Measurements from ENCODE around the gene RNF151.
"Not testable (repeated sequence)": the region's sequence is repeated elsewhere in the genome, so short reads cannot be mapped to it uniquely, and the experiment has no call there.

Gene RNF151

GRCh38 chr16:1939833-1940232 lies 26.8 kb upstream of the RNF151 start:
- not testable (repeated sequence) for DNase-seq

GRCh38 chr16:1940273-1941161 lies 26.1 kb upstream of the RNF151 start:
- no peak for DNase-seq

- DNase-seq: no peak
Observed at GRCh38 chr16:1941162-1942046, 25.3 kb upstream of the RNF151 start.

GRCh38 chr16:1942047-1942809 lies 24.4 kb upstream of the RNF151 start:
- DNase-seq: peak in 1 of 5 donors; percentile 27

GRCh38 chr16:1942810-1943726 lies 23.6 kb upstream of the RNF151 start, which contains the start of gene MSRB1:
TSS of gene MSRB1 (minus strand) at chr16:1943199. CDS start at chr16:1943156, 43 bp downstream.
- DNase-seq: peak; percentile 98 to 100 (median 99)

GRCh38 chr16:1944612-1945199 lies 21.9 kb upstream of the RNF151 start:
- no peak for DNase-seq

- DNase-seq: no peak
Observed at GRCh38 chr16:1945559-1946391, 20.9 kb upstream of the RNF151 start.

GRCh38 chr16:1946495-1947368 lies 19.9 kb upstream of the RNF151 start:
- DNase-seq: no peak

- DNase-seq: no peak
Observed at GRCh38 chr16:1947369-1947670, 19.3 kb upstream of the RNF151 start.

- DNase-seq: no peak
Observed at GRCh38 chr16:1949507-1949906, 17.1 kb upstream of the RNF151 start.

- DNase-seq: no peak
Observed at GRCh38 chr16:1950047-1950446, 16.6 kb upstream of the RNF151 start.

- no peak for DNase-seq
Observed at GRCh38 chr16:1950559-1950958, 16.1 kb upstream of the RNF151 start.

- no peak for DNase-seq
Observed at GRCh38 chr16:1953734-1954133, 12.9 kb upstream of the RNF151 start.

- not testable (repeated sequence) for DNase-seq
Observed at GRCh38 chr16:1957434-1958142, 9.1 kb upstream of the RNF151 start.

- not testable (repeated sequence) for DNase-seq
Observed at GRCh38 chr16:1958143-1958491, 8.5 kb upstream of the RNF151 start.

GRCh38 chr16:1958715-1959268 lies 7.9 kb upstream of the RNF151 start:
- DNase-seq: no peak

- DNase-seq: peak; percentile 77 to 89 (median 87)
Observed at GRCh38 chr16:1959269-1960039, 7.2 kb upstream of the RNF151 start, which contains the start of gene NDUFB10. TSS of gene NDUFB10 (plus strand) at chr16:1959538. CDS start at chr16:1959625, 87 bp downstream.
